ENCODE data around the gene EIF1B.

The EIF1B gene

DNA sequence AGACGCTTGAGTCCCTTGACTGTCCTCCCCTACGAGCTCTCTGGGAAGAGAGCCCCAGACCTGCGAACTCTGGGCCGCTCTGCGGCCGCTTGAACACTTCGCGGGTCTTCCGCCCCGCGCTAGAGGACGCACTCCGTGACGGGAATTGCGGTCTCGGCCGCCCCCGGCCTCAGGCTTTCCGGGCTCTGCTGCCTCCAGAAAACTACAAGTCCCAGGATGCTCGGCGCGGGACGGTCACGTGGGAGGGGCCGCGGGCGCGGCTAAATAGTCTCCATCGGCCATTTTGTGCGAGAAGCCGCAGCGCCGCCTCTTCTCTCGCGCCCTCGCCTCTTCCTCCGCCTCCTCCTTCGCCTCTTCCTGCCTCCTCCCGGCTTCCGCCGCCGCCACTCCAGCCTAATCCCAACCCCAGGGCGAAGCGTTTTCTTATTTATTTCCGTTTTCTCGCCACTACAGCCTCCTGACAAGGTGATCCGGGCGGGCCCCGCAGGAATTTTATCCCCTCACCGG, at the start of gene EIF1B:
Gene EIF1B, plus strand, starts transcription at position 290 of the 507 bp plus-strand sequence. CDS start 235 bp downstream, outside the sequence.
- H3K4me3 ChIP-seq (ENCODE audit: control insufficient read depth, low read depth, low read length), result peak within 1 kb of the TSS; percentile 86
- TF ChIP-seq CTCF (conservative IDR thresholded peaks at IDR 0.05; ENCODE audit: control insufficient read depth, insufficient read depth, low read depth, low read length), result peak; percentile 69
- DNase-seq (ENCODE audit: low read depth), result peak; percentile 96

DNA sequence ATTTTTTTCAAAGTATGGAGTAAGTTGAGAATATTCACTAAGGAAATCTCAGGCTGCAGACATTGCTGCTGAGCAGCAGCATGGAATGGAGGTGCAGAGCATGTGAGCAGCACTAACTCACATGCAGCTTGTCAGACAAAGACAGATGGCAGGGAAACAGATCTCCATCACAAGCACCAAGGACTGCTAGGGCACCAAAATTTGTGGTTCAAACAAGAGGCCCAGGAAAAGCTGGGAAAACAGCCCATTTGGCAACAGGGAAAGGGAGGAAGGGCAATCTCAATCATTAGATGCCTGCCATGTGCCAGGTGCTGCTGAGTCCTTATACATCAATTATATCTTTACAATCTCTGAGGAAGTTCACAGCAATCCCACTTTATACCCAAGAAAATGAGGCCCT, 47.2 kb upstream of the EIF1B start:
- no peak for TF ChIP-seq CTCF (conservative IDR thresholded peaks at IDR 0.05; ENCODE audit: control insufficient read depth, insufficient read depth, low read depth, low read length)
- DNase-seq (ENCODE audit: low read depth), result no peak
- no peak overlapping the region for H3K4me3 ChIP-seq (ENCODE audit: control insufficient read depth, low read depth, low read length)

GRCh38 chr3:40264451-40264850, 45.1 kb upstream of the EIF1B start:
- DNase-seq (ENCODE audit: low read depth), result no peak
- H3K4me3 ChIP-seq (ENCODE audit: control insufficient read depth, low read depth, low read length), result no peak overlapping the region
- TF ChIP-seq CTCF (conservative IDR thresholded peaks at IDR 0.05; ENCODE audit: control insufficient read depth, insufficient read depth, low read depth, low read length), result no peak

DNA sequence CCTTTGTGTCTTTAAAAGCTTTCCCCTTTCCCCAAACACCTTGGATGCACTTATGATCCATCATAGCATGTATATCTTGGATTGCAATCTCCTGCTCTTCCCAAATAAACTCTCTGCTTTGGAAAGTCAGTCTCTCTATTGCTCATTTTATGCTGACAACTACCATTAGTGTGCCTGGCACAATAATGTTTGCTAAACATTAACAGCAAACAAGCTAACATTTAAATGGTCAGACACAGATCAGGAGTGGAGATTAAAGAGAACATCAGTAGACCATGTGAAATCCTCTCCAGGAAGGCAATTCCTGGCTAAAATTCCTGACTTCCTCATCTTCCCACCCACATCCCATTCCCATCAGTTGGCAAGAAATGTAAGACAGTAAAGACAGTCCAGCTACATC, 44.3 kb upstream of the EIF1B start:
- no peak for TF ChIP-seq CTCF (conservative IDR thresholded peaks at IDR 0.05; ENCODE audit: control insufficient read depth, insufficient read depth, low read depth, low read length)
- DNase-seq (ENCODE audit: low read depth), result no peak
- H3K4me3 ChIP-seq (ENCODE audit: control insufficient read depth, low read depth, low read length), result no peak overlapping the region

DNA sequence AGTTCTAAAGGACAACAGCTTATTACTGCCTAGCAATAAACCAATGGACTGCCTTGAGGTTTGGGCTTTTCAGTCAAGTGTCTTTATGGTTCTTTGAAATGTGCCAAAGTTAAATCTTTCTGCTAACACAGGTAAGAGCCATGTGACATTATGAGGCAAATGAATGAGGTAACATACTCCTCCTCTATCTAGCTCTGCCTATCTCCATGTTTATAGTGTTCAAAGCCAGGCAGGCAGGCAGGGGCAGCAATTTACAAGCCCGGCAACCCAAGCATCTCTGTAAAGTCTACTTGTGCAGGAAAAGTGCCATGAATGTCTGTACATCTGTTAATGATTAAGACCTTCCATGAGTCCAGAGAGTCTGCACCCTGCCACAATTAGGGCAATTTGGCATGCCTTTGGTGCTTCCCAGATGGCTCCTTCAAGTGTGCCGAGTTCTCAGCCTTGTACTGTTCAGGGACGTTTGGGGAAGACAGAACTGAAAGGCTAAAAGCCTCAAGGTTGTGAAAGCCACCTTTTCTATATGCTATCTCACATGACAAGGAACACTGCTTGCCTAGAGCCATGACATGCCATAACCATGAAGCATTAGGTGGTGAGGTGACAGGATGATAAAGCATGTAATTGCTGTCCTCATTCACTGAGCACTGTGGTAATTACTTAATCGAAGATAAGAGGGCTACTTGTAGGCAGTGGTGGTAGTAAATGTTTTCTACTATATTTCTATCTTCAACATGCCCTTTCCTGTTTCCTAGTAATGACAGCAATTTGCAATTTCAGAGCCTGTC, 41.4 kb upstream of the EIF1B start:
- peak; percentile 52 for DNase-seq (ENCODE audit: low read depth)
- TF ChIP-seq CTCF (conservative IDR thresholded peaks at IDR 0.05; ENCODE audit: control insufficient read depth, insufficient read depth, low read depth, low read length), result no peak
- no peak overlapping the region for H3K4me3 ChIP-seq (ENCODE audit: control insufficient read depth, low read depth, low read length)

- peak; percentile 2 for DNase-seq (ENCODE audit: low read depth)
- TF ChIP-seq CTCF (conservative IDR thresholded peaks at IDR 0.05; ENCODE audit: control insufficient read depth, insufficient read depth, low read depth, low read length), result no peak
- H3K4me3 ChIP-seq (ENCODE audit: control insufficient read depth, low read depth, low read length), result no peak overlapping the region
Observed at GRCh38 chr3:40268802-40269524, 40.5 kb upstream of the EIF1B start.
